Lung (tissue), 12 donors: ENCODE results near the gene NIFK. TPM values are rescaled to one million over a fixed set of nuclear protein-coding genes. Genes with fewer than 3 reads are reported as not detected.

Experiments
- ATAC-seq: fragments of 200-7000 bp; cut with Tn5 transposase; one replicate; pipeline ENCODE4 v1.9.1; 2020; ENCODE audit warnings: moderate number of reproducible peaks; ENCODE audit not compliant: insufficient read depth, low FRiP score
- DNase-seq, 3 donors: peaks; one replicate each; pipeline ENCODE4 v3.0.0-alpha.2; 2013 to 2017
- H3K27ac ChIP-seq, 2 donors: one replicate each; pipeline ENCODE4 v1.5.1; 2013; ENCODE audit warnings: mild to moderate bottlenecking in 2 of 2, moderate library complexity in 2 of 2, control low read depth in 1 of 2, inconsistent platforms in 1 of 2, low read depth in 1 of 2, low read length in 1 of 2
- H3K27me3 ChIP-seq, 3 donors: one replicate each; pipeline ENCODE4 v1.5.1; 2013; ENCODE audit warnings: low read length in 2 of 3; ENCODE audit not compliant: control insufficient read depth in 3 of 3, insufficient read depth in 3 of 3
- H3K36me3 ChIP-seq, 4 donors: one replicate each; pipeline ENCODE4 v1.5.1; 2013; ENCODE audit warnings: low read length in 4 of 4, mild to moderate bottlenecking in 1 of 4, moderate library complexity in 1 of 4; ENCODE audit not compliant: control insufficient read depth in 4 of 4, insufficient read depth in 4 of 4
- H3K4me1 ChIP-seq, 5 donors: one replicate each; pipeline ENCODE4 v1.5.1; 2013; ENCODE audit warnings: low read length in 5 of 5, mild to moderate bottlenecking in 2 of 5, moderate library complexity in 1 of 5; ENCODE audit not compliant: control insufficient read depth in 5 of 5, insufficient read depth in 5 of 5
- H3K4me3 ChIP-seq: one replicate; pipeline ENCODE4 v1.5.1; 2013; ENCODE audit warnings: mild to moderate bottlenecking, control low read depth, moderate library complexity
- H3K9ac ChIP-seq, 2 donors: one replicate each; pipeline ENCODE4 v1.5.1; 2013; ENCODE audit warnings: low read length in 2 of 2, control low read depth in 1 of 2; ENCODE audit not compliant: insufficient read depth in 1 of 2
- H3K9me3 ChIP-seq, 4 donors: one replicate each; pipeline ENCODE4 v1.5.1; 2013; ENCODE audit warnings: low read length in 3 of 4, mild to moderate bottlenecking in 1 of 4, moderate library complexity in 1 of 4; ENCODE audit not compliant: control insufficient read depth in 4 of 4, insufficient read depth in 3 of 4
- CTCF ChIP-seq: IDR thresholded peaks from 2 replicates; pipeline ENCODE4 v1.5.1; 2012; ENCODE audit warnings: mild to moderate bottlenecking; ENCODE audit errors: control extremely low read depth, extremely low read depth
- WGBS, 2 donors: extraction: QIAGEN DNeasy Blood & Tissue Kit; methylation state at CpG; one replicate each; pipeline ENCODE4 v1.1.7; 2013; 5-methylcytosine and 5-hydroxymethylcytosine counted together
- polyA plus RNA-seq, 2 donors: library from polyadenylated mRNA; stranded (reverse); fragments of 200-250 nt; gene quantifications; one replicate each; pipeline ENCODE4 v1.2.1, GENCODE V29; 2013
- total RNA-seq, 2 donors: library from RNA; depleted of rRNA in 1 of 2; stranded (reverse); fragments of >200 nt in 1 of 2; gene quantifications; one replicate each; pipeline ENCODE4 v1.2.1, GENCODE V29; 2014 to 2021
- donor health status: control.
- donor health status: control.
- donor health status: Bipolar disorder and iron deficiency.
- donor health status: healthy.
- donor health status: DM: yes; HTN: yes; CAD: no.

The NIFK gene
- total and polyA plus RNA-seq, 4 donors = 32.2 to 78.0 (median 35.4) TPM

- WGBS, 2 donors = 83 to 93% methylated on average over 7 of the region's 7 CpGs
- Histone ChIP-seq H3K4me3 (no peak overlapping the region), H3K4me1 (no peaks in the 10 kb centered on the region), H3K27me3 (no peaks in the 10 kb centered on the region), H3K9ac (no peak overlapping the region), H3K36me3 (no peaks in the 10 kb centered on the region), H3K27ac (no peak overlapping the region), H3K9me3 (no peaks in the 10 kb centered on the region)
- ATAC-seq (no peak), DNase-seq (no peak)
- no peak for TF ChIP-seq CTCF
These were observed 26.1 kb downstream of the NIFK start for GRCh38 chr2:121710470-121711170.

- ATAC-seq = no peak
- 82 to 90% methylated on average over 11 of the region's 11 CpGs for WGBS, 2 donors
- Histone ChIP-seq H3K4me3 (no peak overlapping the region), H3K9me3 (no peaks in the 10 kb centered on the region), H3K4me1 (no peaks in the 10 kb centered on the region), H3K36me3 (no peaks in the 10 kb centered on the region), H3K9ac (no peak overlapping the region), H3K27ac (no peak overlapping the region), H3K27me3 (no peaks in the 10 kb centered on the region)
- DNase-seq = no peak
- TF ChIP-seq CTCF = no peak
These were observed 26.8 kb downstream of the NIFK start for GRCh38 chr2:121709776-121710469.

- ATAC-seq = no peak
- Histone ChIP-seq H3K27ac (no peak overlapping the region), H3K4me3 (no peak overlapping the region), H3K9me3 (no peaks in the 10 kb centered on the region), H3K36me3 (no peaks in the 10 kb centered on the region), H3K4me1 (no peaks in the 10 kb centered on the region), H3K9ac (peak overlapping the region in 1 of 2 donors; percentile 19), H3K27me3 (no peaks in the 10 kb centered on the region)
- 51 to 71% methylated on average over 5 of the region's 5 CpGs for WGBS, 2 donors
- no peak for TF ChIP-seq CTCF
- no peak for DNase-seq
These were observed 28.7 kb downstream of the NIFK start for GRCh38 chr2:121707920-121708361.
